Uterus (tissue), 4 donors: ENCODE results near the gene DDX47. TPM values are rescaled to one million over a fixed set of nuclear protein-coding genes. Genes with fewer than 3 reads are reported as not detected.
"Not testable (repeated sequence)": the region's sequence is repeated elsewhere in the genome, so short reads cannot be mapped to it uniquely, and the experiment has no call there.

Source experiments
- DNase-seq, 2 donors: peaks; one replicate each; pipeline ENCODE4 v3.0.0-alpha.2; 2019 to 2020
- H3K27ac ChIP-seq, 2 donors: fragments of 200-600 bp; sonication (generic); 1 replicate in 1 of 2; 2 replicates in 1 of 2; pipeline ENCODE4 v1.5.1; 2016 to 2018
- H3K27me3 ChIP-seq, 2 donors: fragments of 200-600 bp; sonication (generic); one replicate each; pipeline ENCODE4 v1.5.1; 2018 to 2019; ENCODE audit warnings: control low read depth in 1 of 2
- H3K36me3 ChIP-seq, 2 donors: fragments of 200-600 bp; sonication (generic); one replicate each; pipeline ENCODE4 v1.5.1; 2019; ENCODE audit warnings: control low read depth in 1 of 2
- H3K4me1 ChIP-seq, 2 donors: fragments of 200-600 bp; sonication (generic); one replicate each; pipeline ENCODE4 v1.5.1; 2018 to 2019; ENCODE audit warnings: control low read depth in 1 of 2
- H3K4me3 ChIP-seq, 2 donors: fragments of 200-600 bp; sonication (generic); 1 replicate in 1 of 2; 2 replicates in 1 of 2; pipeline ENCODE4 v1.5.1; 2018 to 2019; ENCODE audit warnings: mild to moderate bottlenecking in 1 of 2
- H3K9me3 ChIP-seq, 2 donors: fragments of 200-600 bp; sonication (generic); one replicate each; pipeline ENCODE4 v1.5.1; 2019; ENCODE audit warnings: control low read depth in 1 of 2
- POLR2A ChIP-seq, 2 donors: fragments of 450-650 bp; IDR thresholded peaks; one replicate each; pipeline ENCODE4 v1.6.1; 2016; ENCODE audit warnings: antibody characterized with exemption in 2 of 2, mild to moderate bottlenecking in 1 of 2, moderate library complexity in 1 of 2
- intact Hi-C: fragments of 100-400 bp; cut with DNase I; formaldehyde crosslinking; loops from one replicate; pipeline ENCODE4 v1.15.1; 2023; ENCODE audit warnings: low total_unique reads
- total RNA-seq, 4 donors: library from RNA; depleted of rRNA in 3 of 4; stranded (reverse); fragments of >200 nt in 3 of 4; gene quantifications; one replicate each; pipeline versions ENCODE4 v1.1.0 to v1.2.4, GENCODE V29; 2014 to 2023
- TF ChIP-seq, protein P1 (sequence below), 4 experiments: fragments of 200-600 bp in 2 of 4; fragments of 450-650 bp in 2 of 4; sonication (generic) in 2 of 4; IDR thresholded peaks; one replicate each; pipeline ENCODE4 v1.5.1; 2016 to 2019; ENCODE audit warnings: antibody characterized with exemption in 4 of 4, mild to moderate bottlenecking in 2 of 4, moderate library complexity in 1 of 4
- donor health status: DM: yes; HTN: yes; CAD: no.

Gene DDX47
- total RNA-seq, 4 donors from 2014 or later = 42.1 to 105 (median 57.2) TPM

DNA sequence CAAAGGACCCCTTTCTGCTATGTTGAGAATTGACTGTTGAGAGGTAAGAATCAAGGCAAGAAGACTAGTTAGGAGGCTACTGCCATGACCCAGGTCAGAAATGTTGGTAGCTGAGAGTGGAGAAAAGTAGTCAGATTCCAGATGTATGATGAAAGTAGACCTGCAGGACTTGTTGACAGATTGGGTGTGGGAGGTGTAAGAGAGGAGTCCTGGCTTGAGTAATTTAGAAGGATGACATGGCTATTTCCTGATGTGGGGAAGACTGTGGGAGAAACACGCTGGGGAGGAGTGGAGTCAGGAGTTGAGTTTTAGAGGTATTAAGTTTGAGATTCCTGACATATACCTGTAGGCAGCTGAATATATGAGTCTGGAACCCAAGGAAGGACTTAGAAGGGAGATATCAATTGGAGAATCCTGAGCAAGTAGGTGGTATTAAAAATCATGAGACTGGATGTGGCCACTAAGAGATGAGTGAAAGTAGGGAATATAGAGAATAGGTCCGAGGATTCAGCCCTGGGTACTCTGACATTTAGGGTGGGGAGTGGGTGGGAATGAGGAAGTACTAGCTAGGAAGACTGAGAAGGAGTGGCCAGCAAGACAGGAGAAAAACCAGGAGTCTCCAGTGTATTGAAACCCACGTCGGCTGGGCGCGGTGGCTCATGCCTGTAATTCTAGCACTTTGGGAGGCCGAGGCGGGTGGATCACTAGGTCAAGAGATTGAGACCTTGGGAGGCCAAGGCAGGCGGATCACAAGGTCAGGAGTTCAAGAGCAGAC is 12.6 kb upstream of the DDX47 start:
- intact Hi-C loops = no loop called here

DNA sequence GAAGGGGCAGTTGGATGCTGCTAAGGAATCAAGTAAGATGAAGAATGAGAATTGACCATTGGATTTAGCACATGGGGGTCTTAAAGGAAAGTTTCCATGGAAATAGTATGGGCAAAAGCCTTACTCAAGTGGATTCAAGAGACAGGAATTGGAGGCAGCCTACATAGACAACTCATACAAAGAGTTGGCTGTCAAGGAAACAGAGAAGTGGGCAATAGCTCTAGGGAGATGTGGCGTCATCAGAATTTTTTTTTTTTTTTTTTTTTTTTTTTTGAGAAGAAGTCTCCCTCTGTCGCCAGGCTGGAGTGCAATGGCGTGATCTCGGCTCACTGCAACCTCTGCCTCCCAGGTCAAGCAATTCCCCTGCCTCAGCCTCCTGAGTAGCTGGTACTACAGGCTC is 11.5 kb upstream of the DDX47 start:
- H3K27ac ChIP-seq, H3K27me3 ChIP-seq, DNase-seq, intact Hi-C loops, H3K4me1 ChIP-seq, H3K4me3 ChIP-seq, H3K36me3 ChIP-seq, H3K9me3 ChIP-seq: not testable (repeated sequence)

More for the DNA sequence above, 12.6 kb upstream of the DDX47 start:
- no peak overlapping the region for H3K4me3 ChIP-seq
- no peaks in the 10 kb centered on the region for H3K4me1 ChIP-seq
- H3K27me3 ChIP-seq = no peaks in the 10 kb centered on the region
- no peaks in the 10 kb centered on the region for H3K9me3 ChIP-seq
- TF ChIP-seq POLR2A (IDR thresholded peaks at IDR 0.05) = no peak
- TF ChIP-seq, protein P1, sequence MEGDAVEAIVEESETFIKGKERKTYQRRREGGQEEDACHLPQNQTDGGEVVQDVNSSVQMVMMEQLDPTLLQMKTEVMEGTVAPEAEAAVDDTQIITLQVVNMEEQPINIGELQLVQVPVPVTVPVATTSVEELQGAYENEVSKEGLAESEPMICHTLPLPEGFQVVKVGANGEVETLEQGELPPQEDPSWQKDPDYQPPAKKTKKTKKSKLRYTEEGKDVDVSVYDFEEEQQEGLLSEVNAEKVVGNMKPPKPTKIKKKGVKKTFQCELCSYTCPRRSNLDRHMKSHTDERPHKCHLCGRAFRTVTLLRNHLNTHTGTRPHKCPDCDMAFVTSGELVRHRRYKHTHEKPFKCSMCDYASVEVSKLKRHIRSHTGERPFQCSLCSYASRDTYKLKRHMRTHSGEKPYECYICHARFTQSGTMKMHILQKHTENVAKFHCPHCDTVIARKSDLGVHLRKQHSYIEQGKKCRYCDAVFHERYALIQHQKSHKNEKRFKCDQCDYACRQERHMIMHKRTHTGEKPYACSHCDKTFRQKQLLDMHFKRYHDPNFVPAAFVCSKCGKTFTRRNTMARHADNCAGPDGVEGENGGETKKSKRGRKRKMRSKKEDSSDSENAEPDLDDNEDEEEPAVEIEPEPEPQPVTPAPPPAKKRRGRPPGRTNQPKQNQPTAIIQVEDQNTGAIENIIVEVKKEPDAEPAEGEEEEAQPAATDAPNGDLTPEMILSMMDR (IDR thresholded peaks at IDR 0.05) = no peak
- no peak for DNase-seq
- H3K27ac ChIP-seq = no peak overlapping the region
- no peaks in the 10 kb centered on the region for H3K36me3 ChIP-seq

DNA sequence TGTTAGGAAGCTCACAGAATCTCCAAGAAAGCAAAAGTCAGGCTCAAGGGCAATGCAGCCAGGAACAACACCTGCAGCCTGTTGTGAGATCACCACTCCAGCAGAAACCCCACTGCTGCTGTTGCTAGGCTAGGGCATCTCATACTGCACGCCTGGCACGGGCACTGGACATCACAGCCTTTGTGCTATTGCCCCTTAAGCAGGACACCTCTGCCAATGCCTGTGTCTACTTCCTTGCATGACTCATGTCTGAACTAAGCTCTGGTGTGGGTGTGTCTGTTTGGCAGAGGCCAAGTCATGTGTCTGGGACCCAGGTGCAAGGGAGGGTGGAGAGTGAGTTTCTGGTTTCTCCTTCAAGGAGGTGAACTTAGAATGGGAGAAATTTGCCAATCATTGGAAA is 10.0 kb upstream of the DDX47 start:
- Histone ChIP-seq H3K27me3 (no peaks in the 10 kb centered on the region), H3K36me3 (no peaks in the 10 kb centered on the region), H3K9me3 (no peaks in the 10 kb centered on the region), H3K4me3 (no peak overlapping the region), H3K4me1 (no peaks in the 10 kb centered on the region), H3K27ac (peak overlapping the region; percentile 3 to 45)
- intact Hi-C loops = no loop called here
- TF ChIP-seq, protein P1 (IDR thresholded peaks at IDR 0.05) = no peak
- peak in 1 of 2 donors; percentile 37 for TF ChIP-seq POLR2A (IDR thresholded peaks at IDR 0.05)
- DNase-seq = peak; percentile 24 to 71

DNA sequence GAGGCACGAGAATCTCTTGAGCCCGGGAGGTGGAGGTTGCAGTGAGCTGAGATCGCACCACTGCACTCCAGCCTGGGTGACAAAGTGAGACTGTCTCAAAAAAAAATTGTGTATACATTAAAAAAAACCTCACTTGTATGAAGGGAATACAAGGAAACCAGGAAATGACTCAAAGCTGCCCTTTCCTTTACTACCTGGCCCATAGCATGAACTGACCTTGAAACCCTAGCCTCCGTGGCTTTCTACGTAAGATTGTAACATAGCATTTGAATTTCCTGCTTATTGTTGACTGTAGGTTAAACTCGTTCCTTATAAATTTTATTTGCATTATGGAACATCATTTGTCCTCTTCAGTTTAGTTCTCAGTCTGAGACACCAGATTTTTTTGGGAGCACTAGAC is 9.1 kb upstream of the DDX47 start:
- Histone ChIP-seq H3K9me3 (no peaks in the 10 kb centered on the region), H3K36me3 (no peaks in the 10 kb centered on the region), H3K27me3 (no peaks in the 10 kb centered on the region), H3K27ac (peak overlapping the region in 1 of 2 donors; percentile 37), H3K4me1 (no peaks in the 10 kb centered on the region), H3K4me3 (no peak overlapping the region)
- no peak for DNase-seq
- intact Hi-C loops = no loop called here
- no peak for TF ChIP-seq POLR2A (IDR thresholded peaks at IDR 0.05)
- TF ChIP-seq, protein P1 (IDR thresholded peaks at IDR 0.05) = no peak

DNA sequence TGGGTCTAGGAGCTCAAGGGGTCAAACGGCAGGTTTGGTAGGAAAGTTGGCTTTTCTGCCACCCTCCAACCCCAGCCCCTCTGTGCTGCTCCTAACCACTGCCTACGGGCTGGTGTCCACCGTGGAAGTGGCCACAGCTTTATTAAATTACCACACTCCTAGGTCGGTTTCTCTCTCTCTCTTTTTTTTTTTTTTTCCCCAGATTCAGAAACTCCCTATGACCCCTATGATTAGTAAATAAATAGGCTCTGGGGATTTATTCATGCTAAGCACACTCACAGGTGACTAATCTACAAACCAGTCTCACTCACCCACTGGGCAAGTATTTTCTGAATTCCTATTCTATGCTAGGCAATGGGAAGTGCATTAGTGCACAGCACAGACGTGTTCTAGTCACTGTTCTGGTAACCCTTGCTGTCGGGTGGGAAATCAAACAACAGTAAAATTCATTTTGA is 8.7 kb upstream of the DDX47 start:
- intact Hi-C loops = no loop called here
- Histone ChIP-seq H3K27me3 (no peaks in the 10 kb centered on the region), H3K4me3 (no peak overlapping the region), H3K9me3 (no peaks in the 10 kb centered on the region), H3K36me3 (no peaks in the 10 kb centered on the region), H3K4me1 (no peaks in the 10 kb centered on the region), H3K27ac (peak overlapping the region in 1 of 2 donors; percentile 37)
- TF ChIP-seq, protein P1 (IDR thresholded peaks at IDR 0.05) = no peak
- TF ChIP-seq POLR2A (IDR thresholded peaks at IDR 0.05) = no peak
- DNase-seq = no peak
